Body of pancreas (tissue), 4 donors: ENCODE measurements around the gene HSPA12A.

Experiments used
- CTCF ChIP-seq, 7 experiments: fragments of 450-650 bp in 4 of 7; fragments of 200-600 bp in 3 of 7; sonication (generic) in 3 of 7; IDR thresholded peaks; one replicate each; pipeline ENCODE4 v1.5.1; 2016 to 2019; ENCODE audit warnings: antibody characterized with exemption in 7 of 7
- POLR2A ChIP-seq, 3 donors: fragments of 450-650 bp; IDR thresholded peaks; one replicate each; pipeline ENCODE4 v1.6.1; 2016; ENCODE audit warnings: antibody characterized with exemption in 3 of 3, mild to moderate bottlenecking in 2 of 3

GRCh38 chr10:116742367-116743265 is at the start of gene HSPA12A:
- peak in 3 of 7 experiments; percentile 5 to 18 (median 6) for TF ChIP-seq CTCF (IDR thresholded peaks at IDR 0.05)
- TF ChIP-seq POLR2A (IDR thresholded peaks at IDR 0.05), result peak; percentile 32 to 60 (median 43)
